GM12878 (cell line): ENCODE results near the gene NDUFB11. TPM values are rescaled to one million over a fixed set of nuclear protein-coding genes. Genes with fewer than 3 reads are reported as not detected.

Experiments
- ATF7 ChIP-seq: fragments of 450-650 bp; IDR thresholded peaks from 2 replicates; pipeline ENCODE4 v1.6.1; 2016; ENCODE audit warnings: low read depth, mild to moderate bottlenecking
- BHLHE40 ChIP-seq, 2 experiments: fragments of 450-650 bp in 1 of 2; IDR thresholded peaks; 2 replicates each; pipeline ENCODE4 v1.6.1; 2011 to 2017; ENCODE audit warnings: low read depth in 2 of 2, borderline replicate concordance in 1 of 2, improper control_type of control experiment in 1 of 2, low read length in 1 of 2, mild to moderate bottlenecking in 1 of 2
- CBFB ChIP-seq: IDR thresholded peaks from 2 replicates; pipeline ENCODE4 v1.6.1; 2016; ENCODE audit warnings: antibody characterized with exemption, low read depth
- CREB1 ChIP-seq: IDR thresholded peaks from 2 replicates; pipeline ENCODE4 v1.6.1; 2012; ENCODE audit warnings: low read depth, mild to moderate bottlenecking, inconsistent platforms
- CREM ChIP-seq: IDR thresholded peaks from 2 replicates; pipeline ENCODE4 v1.6.1; 2014; ENCODE audit warnings: antibody characterized with exemption, low read depth
- GABPA ChIP-seq: IDR thresholded peaks from 2 replicates; pipeline ENCODE4 v1.6.1; 2014; ENCODE audit warnings: antibody characterized with exemption, low read depth, mild to moderate bottlenecking, inconsistent platforms
- IKZF1 ChIP-seq: fragments of 450-650 bp; conservative IDR thresholded peaks from 2 replicates; pipeline ENCODE4 v1.6.1; 2017; ENCODE audit warnings: antibody characterized with exemption, mild to moderate bottlenecking
- MXI1 ChIP-seq: fragments of 150-350 bp; IDR thresholded peaks from 2 replicates; pipeline ENCODE4 v1.6.1; 2011; ENCODE audit warnings: low read depth, mild to moderate bottlenecking, inconsistent platforms, low read length, improper control_type of control experiment
- NFYB ChIP-seq: IDR thresholded peaks from 2 replicates; pipeline ENCODE4 v1.6.1; 2011; ENCODE audit warnings: low read depth, mild to moderate bottlenecking, low read length, improper control_type of control experiment, moderate library complexity; ENCODE audit not compliant: insufficient read depth
- PML ChIP-seq: IDR thresholded peaks from 2 replicates; pipeline ENCODE4 v1.6.1; 2012; ENCODE audit warnings: low read length, inconsistent platforms
- RB1 ChIP-seq: fragments of 450-650 bp; formaldehyde crosslinking; IDR thresholded peaks from 2 replicates; pipeline ENCODE4 v1.6.1; 2017; ENCODE audit warnings: mild to moderate bottlenecking, borderline replicate concordance
- RFX5 ChIP-seq: IDR thresholded peaks from 2 replicates; pipeline ENCODE4 v1.6.1; 2011; ENCODE audit warnings: low read depth, low read length, improper control_type of control experiment
- RUNX3 ChIP-seq: IDR thresholded peaks from 2 replicates; pipeline ENCODE4 v1.6.1; 2012; ENCODE audit warnings: low read length, inconsistent platforms
- SIN3A ChIP-seq: IDR thresholded peaks from 2 replicates; pipeline ENCODE4 v1.6.1; 2012; ENCODE audit warnings: low read depth, low read length, improper control_type of control experiment
- TAF1 ChIP-seq: IDR thresholded peaks from 2 replicates; pipeline ENCODE4 v1.6.1; 2011; ENCODE audit warnings: mild to moderate bottlenecking, low read depth, low read length, borderline replicate concordance
- TCF12 ChIP-seq: IDR thresholded peaks from 2 replicates; pipeline ENCODE4 v1.6.1; 2011; ENCODE audit warnings: low read depth, mild to moderate bottlenecking, low read length
- ZBED1 ChIP-seq: IDR thresholded peaks from 2 replicates; pipeline ENCODE4 v1.6.1; 2016; ENCODE audit warnings: borderline replicate concordance
- polyA plus RNA-seq, 11 experiments: library from polyadenylated mRNA; depleted of rRNA in 4 of 11; unstranded in 6 of 11; stranded (reverse) in 5 of 11; fragments of >200 nt; fragmentation: Nextera tagmentation in 4 of 11; fragmentation: Illumina TruSeq in 1 of 11; extraction: Ambion mirVana in 4 of 11; extraction: Trizol in 1 of 11; gene quantifications; 1 replicate in 1 of 11; 2 replicates in 10 of 11; pipeline versions ENCODE4 v1.2.1 to v1.2.3, GENCODE V29; 2011 to 2016; ENCODE audit warnings: inconsistent platforms in 2 of 11, missing spikeins in 2 of 11, low read depth in 1 of 11
- total RNA-seq, 4 experiments: library from RNA; depleted of rRNA in 3 of 4; stranded (reverse); fragments of >200 nt in 3 of 4; fragmentation: Illumina TruSeq in 1 of 4; extraction: Trizol in 1 of 4; gene quantifications; 2 replicates each; pipeline versions ENCODE4 v1.2.1 to v1.2.3, GENCODE V29; 2013 to 2021
- TF ChIP-seq, protein P1 (sequence below), 3 experiments: IDR thresholded peaks in 2 of 3; conservative IDR thresholded peaks in 1 of 3; 2 replicates each; pipeline ENCODE4 v1.5.1; 2011; ENCODE audit warnings: low read depth in 3 of 3, low read length in 3 of 3, mild to moderate bottlenecking in 3 of 3, control low read depth in 2 of 3, moderate library complexity in 2 of 3, inconsistent platforms in 1 of 3, mixed read lengths in 1 of 3; ENCODE audit not compliant: control insufficient read depth in 2 of 3, insufficient read depth in 1 of 3; ENCODE audit errors: extremely low read depth in 1 of 3
- TF ChIP-seq, protein P2 (sequence below): IDR thresholded peaks from 2 replicates; pipeline ENCODE4 v1.6.1; 2012; ENCODE audit warnings: low read depth, low read length, improper control_type of control experiment
- TF ChIP-seq, protein P3 (sequence below): IDR thresholded peaks from 2 replicates; pipeline ENCODE4 v1.6.1; 2012; ENCODE audit warnings: low read depth, low read length, improper control_type of control experiment
- TF ChIP-seq, protein P4 (sequence below): IDR thresholded peaks from 2 replicates; pipeline ENCODE4 v1.6.1; 2011; ENCODE audit warnings: mild to moderate bottlenecking, low read depth, low read length, moderate library complexity; ENCODE audit not compliant: insufficient replicate concordance
- TF ChIP-seq, protein P5 (sequence below): IDR thresholded peaks from 2 replicates; pipeline ENCODE4 v1.6.1; 2012; ENCODE audit warnings: low read depth, low read length, improper control_type of control experiment
- TF ChIP-seq, protein P6 (sequence below): fragments of 450-650 bp; IDR thresholded peaks from 2 replicates; pipeline ENCODE4 v1.6.1; 2014; ENCODE audit warnings: mild to moderate bottlenecking

Gene NDUFB11
- total and polyA plus RNA-seq, 10 of the 15 experiments (the other 5 are each of a cell fraction or from before 2014, with no cell fraction given): 16.1 to 202 (median 83.3) TPM

DNA sequence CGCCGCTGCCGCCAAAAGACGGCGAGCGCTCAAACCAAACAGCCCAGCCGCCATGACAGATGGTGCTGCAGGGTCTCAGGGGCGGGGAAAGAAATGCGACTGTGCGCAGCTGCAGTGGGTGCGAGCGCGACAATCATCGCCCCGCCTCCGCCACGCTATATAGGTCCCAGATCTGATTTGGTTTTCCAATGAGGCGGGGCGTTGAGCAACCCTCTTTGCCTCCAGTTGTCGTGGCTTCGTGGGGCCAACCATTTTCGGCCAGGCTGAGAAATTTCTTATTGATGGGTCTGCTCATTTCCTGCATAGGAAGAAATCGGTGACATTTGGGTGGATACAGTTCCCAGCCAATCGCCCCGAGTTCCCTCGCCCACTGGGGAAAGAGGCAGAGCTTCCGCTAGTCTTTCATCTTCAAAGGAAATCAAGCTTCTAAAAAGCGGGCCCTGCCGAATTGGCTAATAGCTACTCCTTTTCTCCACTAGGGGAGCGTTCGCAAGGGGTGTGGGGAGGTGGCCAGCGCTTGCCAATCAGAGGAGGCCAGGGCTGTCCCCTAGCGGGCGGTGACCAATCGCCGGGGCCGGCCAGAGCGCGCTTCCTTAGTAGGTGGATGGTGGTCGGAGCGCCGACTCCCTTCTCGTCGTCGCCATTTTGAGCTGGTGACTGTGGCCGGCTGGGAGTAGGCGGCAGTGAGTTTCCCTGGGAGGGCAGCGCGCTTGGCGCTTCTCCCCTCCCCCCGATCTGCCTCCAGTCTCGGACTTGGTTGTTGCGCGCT, at the start of gene NDUFB11, which contains the start of gene RBM10 (continued):
- TF ChIP-seq MXI1: peak; percentile 91
- peak; percentile 65 for TF ChIP-seq PML
- peak; percentile 86 for TF ChIP-seq NFYB
- peak; percentile 37; the same call in 1 of the 2 replicates for TF ChIP-seq CREM
- peak; percentile 17; the same call in 1 of the 2 replicates for TF ChIP-seq CREB1
- 0 out of 2 replicates have a peak, but pooled peaks have one; percentile 51 for TF ChIP-seq RFX5
- TF ChIP-seq ATF7: 0 out of 2 replicates have a peak, but pooled peaks have one; percentile 35
- no peak for TF ChIP-seq SIN3A
- TF ChIP-seq, protein P1, sequence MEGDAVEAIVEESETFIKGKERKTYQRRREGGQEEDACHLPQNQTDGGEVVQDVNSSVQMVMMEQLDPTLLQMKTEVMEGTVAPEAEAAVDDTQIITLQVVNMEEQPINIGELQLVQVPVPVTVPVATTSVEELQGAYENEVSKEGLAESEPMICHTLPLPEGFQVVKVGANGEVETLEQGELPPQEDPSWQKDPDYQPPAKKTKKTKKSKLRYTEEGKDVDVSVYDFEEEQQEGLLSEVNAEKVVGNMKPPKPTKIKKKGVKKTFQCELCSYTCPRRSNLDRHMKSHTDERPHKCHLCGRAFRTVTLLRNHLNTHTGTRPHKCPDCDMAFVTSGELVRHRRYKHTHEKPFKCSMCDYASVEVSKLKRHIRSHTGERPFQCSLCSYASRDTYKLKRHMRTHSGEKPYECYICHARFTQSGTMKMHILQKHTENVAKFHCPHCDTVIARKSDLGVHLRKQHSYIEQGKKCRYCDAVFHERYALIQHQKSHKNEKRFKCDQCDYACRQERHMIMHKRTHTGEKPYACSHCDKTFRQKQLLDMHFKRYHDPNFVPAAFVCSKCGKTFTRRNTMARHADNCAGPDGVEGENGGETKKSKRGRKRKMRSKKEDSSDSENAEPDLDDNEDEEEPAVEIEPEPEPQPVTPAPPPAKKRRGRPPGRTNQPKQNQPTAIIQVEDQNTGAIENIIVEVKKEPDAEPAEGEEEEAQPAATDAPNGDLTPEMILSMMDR (IDR thresholded peaks at IDR 0.05 in 2 of 3, conservative IDR thresholded peaks at IDR 0.05 in 1 of 3; ENCODE audit: control insufficient read depth in 2 of 3, extremely low read depth in 1 of 3, insufficient read depth in 1 of 3, low read depth in 3 of 3, low read length in 3 of 3): peak; percentile 50 to 64 (median 54)
- TF ChIP-seq, protein P2, sequence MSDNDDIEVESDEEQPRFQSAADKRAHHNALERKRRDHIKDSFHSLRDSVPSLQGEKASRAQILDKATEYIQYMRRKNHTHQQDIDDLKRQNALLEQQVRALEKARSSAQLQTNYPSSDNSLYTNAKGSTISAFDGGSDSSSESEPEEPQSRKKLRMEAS: 0 out of 2 replicates have a peak, but pooled peaks have one; percentile 31
- TF ChIP-seq, protein P3, sequence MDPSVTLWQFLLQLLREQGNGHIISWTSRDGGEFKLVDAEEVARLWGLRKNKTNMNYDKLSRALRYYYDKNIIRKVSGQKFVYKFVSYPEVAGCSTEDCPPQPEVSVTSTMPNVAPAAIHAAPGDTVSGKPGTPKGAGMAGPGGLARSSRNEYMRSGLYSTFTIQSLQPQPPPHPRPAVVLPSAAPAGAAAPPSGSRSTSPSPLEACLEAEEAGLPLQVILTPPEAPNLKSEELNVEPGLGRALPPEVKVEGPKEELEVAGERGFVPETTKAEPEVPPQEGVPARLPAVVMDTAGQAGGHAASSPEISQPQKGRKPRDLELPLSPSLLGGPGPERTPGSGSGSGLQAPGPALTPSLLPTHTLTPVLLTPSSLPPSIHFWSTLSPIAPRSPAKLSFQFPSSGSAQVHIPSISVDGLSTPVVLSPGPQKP: no peak
- peak; percentile 15; the same call in 1 of the 2 replicates for TF ChIP-seq RUNX3
- no peak for TF ChIP-seq ZBED1
- TF ChIP-seq, protein P4, sequence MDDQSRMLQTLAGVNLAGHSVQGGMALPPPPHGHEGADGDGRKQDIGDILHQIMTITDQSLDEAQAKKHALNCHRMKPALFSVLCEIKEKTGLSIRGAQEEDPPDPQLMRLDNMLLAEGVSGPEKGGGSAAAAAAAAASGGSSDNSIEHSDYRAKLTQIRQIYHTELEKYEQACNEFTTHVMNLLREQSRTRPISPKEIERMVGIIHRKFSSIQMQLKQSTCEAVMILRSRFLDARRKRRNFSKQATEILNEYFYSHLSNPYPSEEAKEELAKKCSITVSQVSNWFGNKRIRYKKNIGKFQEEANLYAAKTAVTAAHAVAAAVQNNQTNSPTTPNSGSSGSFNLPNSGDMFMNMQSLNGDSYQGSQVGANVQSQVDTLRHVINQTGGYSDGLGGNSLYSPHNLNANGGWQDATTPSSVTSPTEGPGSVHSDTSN: peak; percentile 58
- TF ChIP-seq TCF12: 0 out of 2 replicates have a peak, but pooled peaks have one; percentile 19
- peak; percentile 11; the same call in 1 of the 2 replicates for TF ChIP-seq CBFB
- peak; percentile 87 for TF ChIP-seq TAF1
- TF ChIP-seq BHLHE40 (IDR thresholded peaks at IDR 0.05; ENCODE audit: borderline replicate concordance in 1 of 2, low read depth in 2 of 2, low read length in 1 of 2): no peak; a peak in 1 of 4 replicates
- TF ChIP-seq RB1: peak; percentile 46; the same call in 1 of the 2 replicates
- peak; percentile 35; the same call in 1 of the 2 replicates for TF ChIP-seq IKZF1
- 0 out of 2 replicates have a peak, but pooled peaks have one; percentile 21 for TF ChIP-seq GABPA
- TF ChIP-seq, protein P5, sequence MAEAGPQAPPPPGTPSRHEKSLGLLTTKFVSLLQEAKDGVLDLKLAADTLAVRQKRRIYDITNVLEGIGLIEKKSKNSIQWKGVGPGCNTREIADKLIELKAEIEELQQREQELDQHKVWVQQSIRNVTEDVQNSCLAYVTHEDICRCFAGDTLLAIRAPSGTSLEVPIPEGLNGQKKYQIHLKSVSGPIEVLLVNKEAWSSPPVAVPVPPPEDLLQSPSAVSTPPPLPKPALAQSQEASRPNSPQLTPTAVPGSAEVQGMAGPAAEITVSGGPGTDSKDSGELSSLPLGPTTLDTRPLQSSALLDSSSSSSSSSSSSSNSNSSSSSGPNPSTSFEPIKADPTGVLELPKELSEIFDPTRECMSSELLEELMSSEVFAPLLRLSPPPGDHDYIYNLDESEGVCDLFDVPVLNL: peak; percentile 60
- TF ChIP-seq, protein P6, sequence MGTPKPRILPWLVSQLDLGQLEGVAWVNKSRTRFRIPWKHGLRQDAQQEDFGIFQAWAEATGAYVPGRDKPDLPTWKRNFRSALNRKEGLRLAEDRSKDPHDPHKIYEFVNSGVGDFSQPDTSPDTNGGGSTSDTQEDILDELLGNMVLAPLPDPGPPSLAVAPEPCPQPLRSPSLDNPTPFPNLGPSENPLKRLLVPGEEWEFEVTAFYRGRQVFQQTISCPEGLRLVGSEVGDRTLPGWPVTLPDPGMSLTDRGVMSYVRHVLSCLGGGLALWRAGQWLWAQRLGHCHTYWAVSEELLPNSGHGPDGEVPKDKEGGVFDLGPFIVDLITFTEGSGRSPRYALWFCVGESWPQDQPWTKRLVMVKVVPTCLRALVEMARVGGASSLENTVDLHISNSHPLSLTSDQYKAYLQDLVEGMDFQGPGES: peak; percentile 47; the same call in 1 of the 2 replicates
